Fibroblast of lung (primary cell): ENCODE results near the gene MYO9A.

Experiments
- CTCF ChIP-seq, 2 donors: IDR thresholded peaks in 1 of 2; conservative IDR thresholded peaks in 1 of 2; 1 replicate in 1 of 2; 2 replicates in 1 of 2; pipeline ENCODE4 v1.5.1; 2011 to 2012; ENCODE audit warnings: low read length in 2 of 2, control low read depth in 1 of 2, inconsistent platforms in 1 of 2, low read depth in 1 of 2, mild to moderate bottlenecking in 1 of 2
- EZH2 ChIP-seq: IDR thresholded peaks from 2 replicates; pipeline ENCODE4 v1.5.1; 2012; ENCODE audit warnings: low read length, control low read depth, mild to moderate bottlenecking; ENCODE audit errors: missing control alignments

- TF ChIP-seq CTCF (conservative IDR thresholded peaks at IDR 0.05 in 1 of 2, IDR thresholded peaks at IDR 0.05 in 1 of 2; ENCODE audit: low read depth in 1 of 2, low read length in 2 of 2) (no peak), EZH2 (no peak)
Observed at GRCh38 chr15:71800190-71800589, 317.8 kb downstream of the MYO9A start.
